ENCODE measurements around the gene EOMES.
"Not testable (repeated sequence)": the region's sequence is repeated elsewhere in the genome, so short reads cannot be mapped to it uniquely, and the experiment has no call there.

Gene EOMES

DNA sequence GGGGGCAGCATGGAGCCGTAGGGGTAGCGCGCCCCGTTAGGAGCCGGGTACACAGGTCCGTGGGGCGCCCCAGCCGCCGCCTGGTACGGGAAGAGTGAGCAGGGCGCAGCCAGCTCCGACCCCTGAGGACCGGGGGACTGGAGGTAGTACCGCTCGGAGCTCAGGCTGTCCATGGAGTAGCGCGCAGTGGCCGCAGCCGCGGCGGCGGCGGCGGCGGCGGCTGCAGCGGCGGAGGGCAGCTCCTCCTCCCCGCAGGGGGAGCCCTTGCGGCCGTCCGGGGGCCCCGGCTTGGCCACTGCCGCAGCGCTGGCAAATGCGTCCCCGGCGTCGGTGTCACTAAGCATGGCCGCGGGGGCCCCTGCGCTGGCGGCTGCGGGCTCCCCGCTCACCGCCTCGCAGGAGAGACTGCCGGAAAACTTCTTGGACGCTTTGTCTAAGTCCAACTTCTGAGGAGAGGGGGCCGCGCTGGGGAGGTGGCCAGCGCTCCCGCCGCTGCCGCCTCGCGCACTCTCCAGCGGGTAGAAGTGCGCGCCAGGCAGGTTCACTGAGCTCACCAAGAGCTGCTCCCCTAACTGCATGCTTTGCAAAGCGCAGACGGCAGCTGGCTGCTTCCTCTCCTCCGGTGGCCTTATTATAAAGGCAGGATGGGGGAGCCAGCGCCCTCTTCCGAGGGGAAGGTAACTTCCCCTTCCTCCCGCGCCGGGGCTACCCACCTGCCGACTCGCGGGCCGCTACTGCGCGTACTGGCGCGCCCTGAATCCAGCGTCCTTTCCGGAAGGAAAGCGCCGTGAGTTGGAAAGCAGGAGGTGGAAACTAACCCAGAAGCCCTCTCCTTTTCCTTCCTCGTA lies at the start of gene EOMES:
TSS of gene EOMES (minus strand) at position 607 of the 848 bp plus-strand sequence. CDS start at position 578, 29 bp downstream.
- DNase-seq = peak; percentile 69

- not testable (repeated sequence) for DNase-seq
These were observed 48.3 kb upstream of the EOMES start for GRCh38 chr3:27770384-27770783.

GRCh38 chr3:27767000-27767399 lies 44.9 kb upstream of the EOMES start:
- DNase-seq = no peak

DNA sequence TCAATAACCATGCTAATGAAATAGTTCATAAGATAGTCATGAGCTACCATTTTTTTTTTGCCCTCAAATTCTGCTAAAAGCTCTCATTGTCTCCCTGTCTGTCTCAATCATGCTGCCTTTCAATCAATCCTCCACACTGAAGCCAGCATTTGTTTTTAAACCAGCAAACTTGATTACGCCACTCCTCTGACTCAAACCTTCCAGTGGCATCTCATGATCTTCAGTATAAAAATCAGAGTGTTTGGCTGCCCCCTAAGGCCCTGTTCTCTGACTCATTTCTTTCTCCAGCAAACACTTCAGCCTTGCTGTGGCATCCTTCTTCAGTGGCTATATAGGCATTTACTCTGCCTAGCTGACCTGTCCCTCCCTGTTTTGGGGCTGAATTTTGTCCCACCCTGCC lies 36.0 kb upstream of the EOMES start:
- no peak for DNase-seq

DNA sequence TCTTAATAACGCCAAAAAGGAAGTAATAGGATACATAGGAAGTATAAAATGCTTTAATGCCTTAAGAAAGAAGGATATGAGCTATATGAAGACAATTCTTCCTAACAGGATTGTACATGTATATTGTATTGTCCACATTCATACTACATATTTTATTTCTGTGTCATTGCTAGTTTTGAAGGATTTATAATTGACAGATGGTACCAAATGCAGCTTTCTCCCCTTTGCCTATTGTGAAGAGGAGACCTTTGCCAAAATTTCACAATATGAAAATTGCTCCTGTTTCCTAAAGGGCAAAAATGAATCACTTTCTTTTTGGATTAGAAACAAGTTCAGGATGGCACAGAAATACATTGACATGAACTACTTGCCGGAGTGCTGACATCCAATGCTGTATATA lies 34.8 kb upstream of the EOMES start:
- no peak for DNase-seq

GRCh38 chr3:27752926-27753325 lies 30.8 kb upstream of the EOMES start:
- DNase-seq = no peak

DNA sequence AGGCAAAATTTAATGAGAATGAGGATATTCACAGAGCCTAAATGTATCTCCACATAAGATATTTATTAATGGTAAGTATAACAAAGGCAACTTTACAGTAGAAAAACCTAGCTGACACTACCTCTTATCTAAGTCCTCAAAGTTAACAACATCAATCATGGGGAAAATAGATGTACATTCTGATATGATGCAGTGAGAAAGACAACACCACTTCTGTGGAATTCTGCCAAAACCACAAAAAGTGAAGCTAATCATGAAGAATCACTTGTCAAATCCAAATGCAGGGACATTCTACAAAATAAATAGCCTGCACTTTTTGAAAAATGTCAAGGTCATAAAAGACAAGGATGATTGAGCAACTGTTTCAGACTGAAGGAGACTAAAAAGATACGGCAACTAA lies 27.5 kb upstream of the EOMES start:
- DNase-seq = no peak

DNA sequence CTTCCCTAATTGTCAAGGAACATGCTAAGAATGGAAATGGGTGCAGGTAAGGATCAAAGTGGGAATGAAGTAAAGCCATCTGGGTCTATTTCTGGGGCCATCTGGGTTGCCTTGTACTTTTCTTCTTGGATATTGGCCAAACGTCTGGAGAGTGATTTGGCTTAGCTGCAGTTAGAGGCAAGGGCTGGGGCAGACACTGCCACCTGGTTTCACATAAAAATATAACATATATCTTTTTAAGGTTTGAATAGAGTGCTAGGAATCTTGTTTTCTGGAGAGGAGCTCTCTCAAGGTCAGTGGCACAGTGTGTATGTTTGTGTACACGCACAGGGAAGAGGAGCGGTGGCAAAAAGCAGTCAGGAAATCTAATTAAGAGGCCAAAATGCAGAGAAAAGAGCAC lies 24.7 kb upstream of the EOMES start:
- DNase-seq = no peak

DNA sequence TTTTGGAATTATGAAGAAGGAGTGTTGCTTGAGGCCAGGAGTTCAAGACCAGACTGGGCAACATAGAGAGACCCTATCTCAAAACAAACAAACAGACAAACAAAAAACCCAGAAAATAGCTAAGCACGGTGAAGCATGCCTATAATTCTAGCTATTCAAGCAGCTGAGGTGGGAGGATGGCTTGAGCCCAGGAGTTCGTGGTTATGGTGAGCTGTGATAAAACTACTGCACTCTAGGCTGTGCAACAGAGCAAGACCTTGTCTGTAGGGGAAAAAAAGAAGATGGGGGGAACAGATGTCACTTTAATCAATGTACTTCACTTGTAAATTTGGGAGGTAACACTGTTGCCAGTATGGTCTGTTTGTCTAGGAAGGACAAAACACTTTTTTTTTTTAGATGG lies 18.7 kb upstream of the EOMES start:
- no peak for DNase-seq

DNA sequence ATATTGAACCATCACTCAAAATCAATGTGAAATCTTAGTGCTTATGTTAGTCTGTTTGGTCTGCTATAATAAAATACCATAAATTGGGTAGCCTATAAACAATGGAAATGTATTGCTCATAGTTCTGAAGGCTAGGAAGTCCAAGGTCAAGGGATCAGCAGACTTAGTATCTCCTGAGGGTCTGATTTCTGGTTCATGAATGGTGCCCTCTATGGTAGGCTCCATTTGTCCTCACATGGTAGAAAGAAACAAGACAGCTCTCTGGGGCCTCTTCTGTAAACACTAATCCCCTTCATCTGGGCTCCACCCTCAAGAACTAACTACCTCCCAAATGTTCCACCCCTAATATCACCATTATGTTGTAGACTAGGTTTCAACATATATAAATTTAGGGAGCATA lies 15.0 kb upstream of the EOMES start:
- DNase-seq = no peak

- no peak for DNase-seq
These were observed 8.9 kb upstream of the EOMES start for GRCh38 chr3:27730774-27731659.

DNA sequence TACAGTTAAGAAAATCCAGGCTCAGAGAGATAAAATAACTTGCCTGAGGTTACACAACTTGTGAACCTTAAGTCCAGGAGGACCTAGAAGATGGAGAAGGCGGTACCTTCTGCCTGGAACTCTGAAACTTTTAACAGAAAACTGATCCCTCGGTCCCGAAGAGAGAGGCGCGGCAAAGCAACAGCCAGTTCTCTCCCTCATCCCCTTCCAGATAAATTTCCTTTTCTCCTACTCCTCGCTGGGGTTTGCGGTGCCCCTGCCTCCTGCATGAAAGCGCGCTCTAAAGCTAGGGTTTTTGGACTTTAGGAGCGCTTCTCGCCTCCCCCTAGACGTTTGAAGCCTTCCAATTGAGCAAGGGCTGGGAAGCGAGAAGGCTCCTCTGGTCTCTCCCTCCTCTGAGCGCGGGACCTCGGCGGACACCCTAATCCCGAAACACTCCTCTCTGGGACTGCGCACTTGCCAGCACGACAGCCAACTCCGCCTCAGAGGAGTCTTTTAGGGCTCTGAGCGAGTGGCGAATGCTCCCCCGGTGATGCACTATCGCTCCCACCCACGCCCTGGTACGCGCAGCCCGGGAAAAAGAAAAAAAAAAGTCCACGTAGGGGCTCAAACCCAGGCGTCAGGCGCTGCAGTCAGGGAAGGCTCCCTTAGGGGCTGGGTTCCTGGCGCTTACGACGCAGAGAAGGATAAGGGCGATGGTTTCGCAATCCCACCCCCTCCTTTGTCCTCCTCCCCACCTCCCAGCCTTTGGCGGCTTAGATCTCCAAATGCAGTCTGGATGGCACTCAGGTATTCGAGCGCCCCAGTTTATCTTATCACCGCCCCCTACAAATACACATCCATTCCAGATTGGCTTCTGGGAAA lies 7.9 kb upstream of the EOMES start:
- no peak for DNase-seq

DNA sequence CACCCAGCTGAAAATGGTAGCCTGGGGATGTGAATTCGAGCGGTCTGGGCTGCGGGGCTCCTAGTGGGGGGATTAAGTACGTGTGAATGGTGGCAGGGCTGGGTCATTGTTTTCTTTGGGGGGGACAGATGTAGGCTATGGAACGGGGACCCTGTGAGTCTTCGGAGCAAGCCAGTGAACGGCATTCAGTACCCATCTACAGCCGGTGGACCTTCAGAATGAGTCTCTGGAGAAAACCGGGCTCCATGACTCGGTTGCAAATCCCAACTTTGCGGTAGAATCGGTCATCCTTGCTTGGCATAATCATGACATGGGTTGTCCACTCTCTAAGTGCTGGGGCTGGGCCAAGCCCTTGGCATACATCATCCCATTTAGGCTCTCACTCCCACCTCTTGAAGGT lies 7.2 kb upstream of the EOMES start:
- DNase-seq = no peak

GRCh38 chr3:27728195-27729087 lies 6.3 kb upstream of the EOMES start:
- DNase-seq = no peak

DNA sequence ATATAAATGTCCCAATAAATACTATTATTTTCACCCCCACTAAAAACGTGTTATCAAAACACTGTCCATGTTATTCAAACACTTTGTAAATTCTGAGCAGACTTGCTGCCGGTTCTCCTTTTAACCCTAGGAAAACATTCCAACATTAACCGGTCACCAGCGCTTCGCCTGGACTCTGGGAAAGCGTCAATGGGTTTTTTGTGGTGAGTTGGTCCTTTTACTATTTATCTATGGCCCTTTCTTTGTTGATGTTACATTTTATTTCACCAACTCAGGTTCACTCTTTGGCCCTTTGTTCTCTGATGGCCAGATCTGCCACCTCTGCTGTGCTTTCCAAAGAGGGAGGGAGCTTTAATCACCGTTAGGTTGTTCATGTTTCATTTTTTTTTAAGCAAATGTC lies 4.1 kb upstream of the EOMES start:
- no peak for DNase-seq

- DNase-seq = no peak
These were observed 2.5 kb upstream of the EOMES start for GRCh38 chr3:27724459-27725197.

GRCh38 chr3:27723815-27724458 lies 1.8 kb upstream of the EOMES start:
- no peak for DNase-seq

- no peak for DNase-seq
These were observed 1.3 kb upstream of the EOMES start for GRCh38 chr3:27723456-27723814.

DNA sequence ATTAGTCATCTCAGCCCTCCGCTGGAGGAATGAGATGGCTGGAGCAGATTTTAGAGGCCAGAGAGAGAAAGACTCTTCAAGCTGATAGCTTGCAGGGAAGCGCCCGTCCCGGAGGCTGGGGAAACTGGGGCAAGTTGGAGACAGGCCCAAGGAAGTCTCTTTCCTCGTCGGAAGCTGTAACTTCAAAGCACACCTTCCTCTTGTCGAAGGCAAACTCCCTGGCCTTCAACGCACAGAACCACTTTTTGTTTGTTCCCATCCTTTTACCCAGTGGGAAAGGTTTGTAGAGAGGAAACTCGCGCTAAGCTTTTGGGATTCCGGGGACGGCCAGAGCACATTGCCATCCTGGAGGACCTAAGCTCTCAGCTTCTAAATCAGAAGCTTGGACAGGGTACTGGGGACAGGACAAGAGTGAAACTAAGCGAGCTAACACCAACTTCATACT lies 900 bp upstream of the EOMES start:
- no peak for DNase-seq

DNA sequence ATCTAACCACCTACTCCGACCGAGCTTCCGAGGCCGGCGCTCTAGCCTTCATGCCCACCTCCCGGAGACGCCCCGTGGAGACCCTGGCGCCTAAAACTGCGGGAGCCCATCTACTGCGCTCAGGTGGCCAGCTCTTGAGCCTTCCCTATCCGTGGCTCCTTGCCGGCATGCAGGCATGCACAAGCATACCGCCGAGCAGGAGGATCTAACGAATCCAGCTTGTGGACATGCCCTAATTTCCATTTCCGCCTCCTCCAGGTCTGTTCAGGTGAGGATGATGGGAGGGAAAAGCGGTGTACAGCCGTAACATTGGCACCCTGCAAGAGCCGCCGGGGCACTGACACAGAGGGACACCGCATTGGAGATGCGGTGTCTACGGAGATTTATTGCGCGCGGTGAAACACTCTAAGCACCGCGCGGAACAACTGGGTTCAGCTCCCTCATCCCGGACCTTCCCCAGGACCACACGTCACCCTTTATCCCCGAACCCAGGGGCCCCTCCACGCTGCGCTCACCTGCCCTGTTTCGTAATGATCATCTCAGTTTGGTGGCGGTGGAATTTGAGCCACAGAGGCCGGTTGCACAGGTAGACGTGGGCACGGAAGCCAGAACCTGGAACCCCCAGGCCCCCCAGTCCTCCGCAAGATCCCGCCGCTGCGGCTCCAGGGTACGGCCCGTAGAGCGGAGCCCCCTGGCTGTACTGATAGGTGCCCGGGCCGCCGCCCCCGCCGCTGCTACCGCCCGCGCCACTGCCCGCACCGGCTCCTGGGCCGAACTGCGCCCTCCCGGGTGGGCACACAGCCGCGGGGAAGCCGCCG lies 1.0 kb downstream of the EOMES start:
- peak; percentile 9 for DNase-seq

Data from NCI-H1105 treated with DMSO at 0.1 percent for 48 hours (cell line).